T-cell (primary cell): ENCODE measurements around the gene SP1. TPM values are rescaled to one million over a fixed set of nuclear protein-coding genes. Genes with fewer than 3 reads are reported as not detected.

ENCODE experiments used
- ATAC-seq, 4 experiments: fragments of 200-7000 bp in 3 of 4; fragments of 150-1000 bp in 1 of 4; cut with Tn5 transposase; replicated peaks in 1 of 4; 1 replicate in 3 of 4; 2 replicates in 1 of 4; pipeline ENCODE4 v1.10.0; 2021; ENCODE audit warnings: moderate library complexity in 3 of 4, mild to moderate bottlenecking in 2 of 4, moderate number of reproducible peaks in 1 of 4
- CTCF ChIA-PET, 2 donors: fragments of 300-600 bp; sonication (Branson Sonifier 250); formaldehyde crosslinking; loops; one replicate each; lab custom pipeline; 2022; ENCODE audit warnings: antibody characterized with exemption in 2 of 2; lab: Charles Lee
- POLR2A ChIA-PET, 2 donors: fragments of 300-600 bp; sonication (Branson Sonifier 250); formaldehyde crosslinking; loops; one replicate each; lab custom pipeline; 2022; ENCODE audit warnings: antibody characterized with exemption in 2 of 2; lab: Charles Lee
- DNase-seq, 35 experiments: peaks; one replicate each; pipeline versions ENCODE4 v3.0.0 to v3.0.0-alpha.2; 2013 to 2023
- H3K27ac ChIP-seq: one replicate; pipeline ENCODE4 v1.5.1; 2013; ENCODE audit warnings: low read length
- H3K27me3 ChIP-seq, 2 experiments: replicated peaks in 1 of 2; 1 replicate in 1 of 2; 2 replicates in 1 of 2; pipeline versions ENCODE4 v1.6.1 to v1.7.0; 2013; ENCODE audit warnings: low read length in 1 of 2, mixed read lengths in 1 of 2; ENCODE audit not compliant: control insufficient read depth in 2 of 2, insufficient read depth in 2 of 2; ENCODE audit errors: extremely low read depth in 1 of 2
- H3K36me3 ChIP-seq, 2 donors: 1 replicate in 1 of 2; 2 replicates in 1 of 2; pipeline versions ENCODE4 v1.6.1 to v1.7.0; 2013; ENCODE audit warnings: low read length in 1 of 2; ENCODE audit not compliant: control insufficient read depth in 2 of 2, insufficient read depth in 1 of 2; ENCODE audit errors: extremely low read depth in 1 of 2
- H3K4me1 ChIP-seq, 2 experiments: 1 replicate in 1 of 2; 2 replicates in 1 of 2; pipeline versions ENCODE4 v1.6.1 to v1.7.0; 2013; ENCODE audit warnings: low read length in 2 of 2, mixed read lengths in 1 of 2; ENCODE audit not compliant: insufficient read depth in 2 of 2, control insufficient read depth in 1 of 2; ENCODE audit errors: extremely low read depth in 1 of 2
- H3K4me3 ChIP-seq, 2 donors: 1 replicate in 1 of 2; 2 replicates in 1 of 2; pipeline versions ENCODE4 v1.5.1 to v1.7.0; 2013; ENCODE audit warnings: mild to moderate bottlenecking in 2 of 2, low read length in 1 of 2, moderate library complexity in 1 of 2; ENCODE audit not compliant: control insufficient read depth in 1 of 2; ENCODE audit errors: extremely low read depth in 1 of 2
- H3K9me3 ChIP-seq: 2 replicates; pipeline ENCODE4 v1.7.0; 2013
- H3K27ac Mint-ChIP-seq, 2 donors: one replicate each; pipeline ENCODE4 v1.8.0; 2020 to 2021; ENCODE audit warnings: mild to moderate bottlenecking in 2 of 2, mixed read lengths in 2 of 2
- H3K27me3 Mint-ChIP-seq, 2 donors: one replicate each; pipeline ENCODE4 v1.8.0; 2021 to 2022; ENCODE audit warnings: mixed read lengths in 2 of 2
- H3K36me3 Mint-ChIP-seq: one replicate; pipeline ENCODE4 v1.8.0; 2021; ENCODE audit warnings: mixed read lengths
- H3K4me1 Mint-ChIP-seq, 3 donors: one replicate each; pipeline ENCODE4 v1.8.0; 2020 to 2022; ENCODE audit warnings: mixed read lengths in 3 of 3, mild to moderate bottlenecking in 1 of 3
- H3K4me3 Mint-ChIP-seq, 3 donors: one replicate each; pipeline ENCODE4 v1.8.0; 2020 to 2022; ENCODE audit warnings: mild to moderate bottlenecking in 3 of 3, mixed read lengths in 3 of 3, moderate library complexity in 3 of 3
- H3K9me3 Mint-ChIP-seq, 3 donors: one replicate each; pipeline ENCODE4 v1.8.0; 2020 to 2022; ENCODE audit warnings: mixed read lengths in 3 of 3
- WGBS: methylation state at CpG from one replicate; pipeline ENCODE4 v1.1.5; 2013; ENCODE audit warnings: missing lambda C conversion rate; ENCODE audit not compliant: insufficient coverage; 5-methylcytosine and 5-hydroxymethylcytosine counted together
- total RNA-seq, 35 experiments: library from RNA in 6 of 35; stranded (reverse) in 6 of 35; fragments of 120-200 nt in 1 of 35; gene quantifications; one replicate each; pipeline versions ENCODE4 v1.2.1 to v1.2.4 and lab custom pipeline; 2013 to 2026

SP1 gene
- total RNA-seq, 5 donors from 2014 or later (not counting 1 experiment from before 2014, with no cell fraction given): 72.7 to 109 (median 96.6) TPM

GRCh38 chr12:53450936-53451335 lies 71.0 kb downstream of the SP1 start:
- peaks cover 41 to 45% (median 43%) of the 10 kb centered on the region in 3 donors for H3K4me1 Mint-ChIP-seq
- no peaks in the 10 kb centered on the region for H3K27me3 ChIP-seq
- H3K4me3 Mint-ChIP-seq: no peak overlapping the region
- ChIA-PET POLR2A (interaction anchor here in 1 of 2 donors (0.6 kb wide), 1 partner anchor 99 kb away, joined by 3 read pairs; no protein-coding TSS in a partner anchor), CTCF (interaction anchor here (0.6 to 1.9 kb wide), 5 partner anchors 11 to 98 kb away, joined by 3 to 8 read pairs (median 4); partner anchors contain the start of gene TARBP2 (in 1 of the 2))
- peak in 1 of 35 experiments; percentile 2 for DNase-seq
- ATAC-seq: no peak
- H3K4me1 ChIP-seq: peaks cover 13 to 17% of the 10 kb centered on the region in 2 experiments
- H3K27ac ChIP-seq: peak overlapping the region; percentile 54
- peaks cover 17 to 34% of the 10 kb centered on the region in 2 donors for H3K36me3 ChIP-seq
- WGBS: 100% methylated on average over 2 of the region's 7 CpGs
- H3K36me3 Mint-ChIP-seq: peaks cover 30% of the 10 kb centered on the region
- H3K9me3 ChIP-seq: no peaks in the 10 kb centered on the region
- no peaks in the 10 kb centered on the region for H3K27me3 Mint-ChIP-seq
- H3K4me3 ChIP-seq: no peak overlapping the region
- H3K9me3 Mint-ChIP-seq: no peaks in the 10 kb centered on the region
- H3K27ac Mint-ChIP-seq: peak overlapping the region in 1 of 2 donors; percentile 6

GRCh38 chr12:53451661-53452158 lies 71.7 kb downstream of the SP1 start, which contains the start of gene PCBP2:
TSS of gene PCBP2 (plus strand) at chr12:53452102. CDS start at chr12:53454801, 2,699 bp downstream.
- Mint-ChIP-seq H3K27ac (peak within 1 kb of the TSS; percentile 99), H3K9me3 (no peaks in the 10 kb centered on the region), H3K4me3 (peak within 1 kb of the TSS; percentile 89 to 99 (median 97)), H3K27me3 (no peaks in the 10 kb centered on the region), H3K36me3 (peaks cover 31% of the 10 kb centered on the region), H3K4me1 (peaks cover 34 to 41% (median 38%) of the 10 kb centered on the region in 3 donors)
- Histone ChIP-seq H3K4me3 (peak within 1 kb of the TSS; percentile 76 to 79), H3K4me1 (peaks cover 13 to 17% of the 10 kb centered on the region in 2 experiments), H3K27ac (peak within 1 kb of the TSS; percentile 85), H3K27me3 (no peaks in the 10 kb centered on the region), H3K9me3 (no peaks in the 10 kb centered on the region), H3K36me3 (peaks cover 17 to 38% of the 10 kb centered on the region in 2 donors)
- DNase-seq (peak; percentile 89 to 99 (median 97)), ATAC-seq (peak; percentile 94)
- WGBS: 0% methylated on average over 13 of the region's 32 CpGs
- ChIA-PET POLR2A (no interaction called here), CTCF (interaction anchor here (0.5 to 1.9 kb wide), 6 partner anchors 10 to 99 kb away, joined by 3 to 8 read pairs (median 4); partner anchors contain the start of gene TARBP2 (in 1 of the 2))

GRCh38 chr12:53452159-53453077 lies 72.4 kb downstream of the SP1 start:
- peak overlapping the region; percentile 85 for H3K27ac ChIP-seq
- Mint-ChIP-seq H3K4me3 (peak overlapping the region; percentile 89 to 99 (median 97)), H3K27me3 (no peaks in the 10 kb centered on the region), H3K27ac (peak overlapping the region; percentile 99), H3K36me3 (peaks cover 35% of the 10 kb centered on the region), H3K9me3 (no peaks in the 10 kb centered on the region), H3K4me1 (peaks cover 34 to 41% (median 38%) of the 10 kb centered on the region in 3 donors)
- H3K36me3 ChIP-seq: peaks cover 14 to 39% of the 10 kb centered on the region in 2 donors
- under 1% methylated on average over 13 of the region's 82 CpGs for WGBS
- H3K27me3 ChIP-seq: no peaks in the 10 kb centered on the region
- no peaks in the 10 kb centered on the region for H3K9me3 ChIP-seq
- POLR2A ChIA-PET: interaction anchor here in 1 of 2 donors (0.7 to 0.8 kb wide), 2 partner anchors 13 to 71 kb away, joined by 3 to 6 read pairs; no protein-coding TSS in a partner anchor
- peaks cover 13 to 17% of the 10 kb centered on the region in 2 experiments for H3K4me1 ChIP-seq
- DNase-seq: peak; percentile 50 to 87 (median 75)
- peak; percentile 42 to 52 (median 50) for ATAC-seq
- peak overlapping the region; percentile 76 to 79 for H3K4me3 ChIP-seq
- CTCF ChIA-PET: interaction anchor here (0.7 to 1.0 kb wide), 6 partner anchors 21 to 194 kb away, joined by 3 to 6 read pairs (median 4); no protein-coding TSS in a partner anchor

GRCh38 chr12:53453953-53454640 lies 74.1 kb downstream of the SP1 start:
- ATAC-seq: no peak
- Mint-ChIP-seq H3K27me3 (no peaks in the 10 kb centered on the region), H3K36me3 (peaks cover 37% of the 10 kb centered on the region), H3K4me3 (peak overlapping the region; percentile 89 to 99 (median 97)), H3K27ac (peak overlapping the region; percentile 24 to 99), H3K4me1 (peaks cover 34 to 41% (median 40%) of the 10 kb centered on the region in 3 donors), H3K9me3 (no peaks in the 10 kb centered on the region)
- H3K27ac ChIP-seq: peak overlapping the region; percentile 85
- 35% methylated on average over 5 of the region's 6 CpGs for WGBS
- H3K27me3 ChIP-seq: no peaks in the 10 kb centered on the region
- CTCF ChIA-PET: interaction anchor here in 1 of 2 donors (0.8 to 1.0 kb wide), 2 partner anchors 23 to 54 kb away, joined by 3 read pairs; no protein-coding TSS in a partner anchor
- no peak overlapping the region for H3K4me3 ChIP-seq
- POLR2A ChIA-PET: interaction anchor here (0.5 to 1.6 kb wide), 7 partner anchors 19 to 135 kb away, joined by 3 to 10 read pairs (median 5); no protein-coding TSS in a partner anchor
- no peaks in the 10 kb centered on the region for H3K9me3 ChIP-seq
- DNase-seq: no peak
- H3K36me3 ChIP-seq: peaks cover 6 to 52% of the 10 kb centered on the region in 2 donors
- peaks cover 13 to 17% of the 10 kb centered on the region in 2 experiments for H3K4me1 ChIP-seq

GRCh38 chr12:53454707-53455106 lies 74.7 kb downstream of the SP1 start:
- 100% methylated on average over 1 of the region's 3 CpGs for WGBS
- Mint-ChIP-seq H3K27me3 (no peaks in the 10 kb centered on the region), H3K36me3 (peaks cover 39% of the 10 kb centered on the region), H3K4me1 (peaks cover 35 to 44% (median 41%) of the 10 kb centered on the region in 3 donors), H3K27ac (no peak overlapping the region), H3K9me3 (no peaks in the 10 kb centered on the region), H3K4me3 (peak overlapping the region; percentile 56 to 97 (median 89))
- ChIA-PET CTCF (interaction anchor here in 1 of 2 donors (0.8 to 1.0 kb wide), 2 partner anchors 22 to 53 kb away, joined by 3 read pairs; no protein-coding TSS in a partner anchor), POLR2A (interaction anchor here (0.6 to 1.6 kb wide), 5 partner anchors 20 to 69 kb away, joined by 3 to 7 read pairs (median 5); no protein-coding TSS in a partner anchor)
- Histone ChIP-seq H3K27ac (no peak overlapping the region), H3K4me1 (peaks cover 13 to 17% of the 10 kb centered on the region in 2 experiments), H3K27me3 (no peaks in the 10 kb centered on the region), H3K4me3 (no peak overlapping the region), H3K9me3 (no peaks in the 10 kb centered on the region), H3K36me3 (peaks cover 6 to 58% of the 10 kb centered on the region in 2 donors)
- no peak for DNase-seq
- ATAC-seq: no peak
